Effector memory CD8-positive, alpha-beta T cell (primary cell): Measurements from ENCODE around the gene GRIA4.

Experiments
- ATAC-seq: fragments of 150-1000 bp; cut with Tn5 transposase; replicated peaks from 2 replicates; pipeline ENCODE4 v1.10.0; 2021; ENCODE audit warnings: mild to moderate bottlenecking, moderate library complexity
- DNase-seq, 3 experiments: peaks; one replicate each; pipeline ENCODE4 v3.0.0; 2021
- H3K27ac Mint-ChIP-seq, 2 donors: one replicate each; pipeline ENCODE4 v1.8.0; 2022; ENCODE audit warnings: mild to moderate bottlenecking in 2 of 2, mixed read lengths in 2 of 2, moderate library complexity in 2 of 2
- H3K27me3 Mint-ChIP-seq, 2 donors: one replicate each; pipeline ENCODE4 v1.8.0; 2022; ENCODE audit warnings: mixed read lengths in 2 of 2
- H3K36me3 Mint-ChIP-seq: one replicate; pipeline ENCODE4 v1.8.0; 2022; ENCODE audit warnings: mild to moderate bottlenecking, moderate library complexity, mixed read lengths; ENCODE audit not compliant: insufficient read depth
- H3K4me1 Mint-ChIP-seq, 2 donors: one replicate each; pipeline ENCODE4 v1.8.0; 2022; ENCODE audit warnings: low read depth in 2 of 2, mixed read lengths in 2 of 2
- H3K4me3 Mint-ChIP-seq, 2 donors: one replicate each; pipeline ENCODE4 v1.8.0; 2022; ENCODE audit warnings: mild to moderate bottlenecking in 2 of 2, mixed read lengths in 2 of 2, moderate library complexity in 2 of 2
- H3K9me3 Mint-ChIP-seq, 2 donors: one replicate each; pipeline ENCODE4 v1.8.0; 2022; ENCODE audit warnings: mixed read lengths in 2 of 2

GRIA4 gene

DNA sequence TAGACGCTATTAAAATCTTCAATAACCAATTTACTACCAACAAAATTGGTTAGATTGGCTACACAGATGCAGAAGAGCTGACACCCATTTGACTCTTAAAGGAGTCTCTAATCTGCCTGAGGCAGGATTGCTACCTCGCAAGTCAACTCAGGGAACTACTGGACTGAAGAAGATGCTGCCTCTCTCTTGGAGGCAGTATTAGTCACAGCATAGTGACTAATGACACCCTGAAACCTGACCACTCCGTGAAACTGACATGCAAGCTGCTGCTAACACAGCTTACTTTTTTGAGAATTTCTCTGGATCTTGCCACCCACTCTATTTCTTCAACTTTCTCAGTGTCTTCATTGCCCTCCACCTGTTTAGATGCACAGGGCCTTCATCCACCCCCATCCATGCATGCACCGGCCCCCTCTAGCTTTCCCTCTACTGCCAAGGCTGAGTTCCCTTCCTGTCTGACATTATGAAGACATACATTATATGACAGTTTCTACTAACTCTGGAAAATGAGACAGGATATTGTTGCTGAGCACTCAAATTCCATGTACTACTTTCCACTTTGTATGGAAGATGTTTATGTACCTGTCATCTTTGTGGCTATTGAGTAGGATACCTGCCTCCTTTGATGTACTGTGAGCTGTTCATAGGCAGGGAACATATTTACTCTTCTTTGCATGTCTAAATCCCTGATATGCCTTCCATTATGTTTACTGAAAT, 229.0 kb downstream of the GRIA4 start:
- H3K4me3 Mint-ChIP-seq: no peak overlapping the region
- H3K9me3 Mint-ChIP-seq: no peaks in the 10 kb centered on the region
- H3K4me1 Mint-ChIP-seq: no peaks in the 10 kb centered on the region
- peaks cover 0 to 11% of the 10 kb centered on the region in 2 donors for H3K27me3 Mint-ChIP-seq
- peaks cover 3% of the 10 kb centered on the region for H3K36me3 Mint-ChIP-seq
- DNase-seq (no peak), ATAC-seq (no peak)
- H3K27ac Mint-ChIP-seq: no peak overlapping the region

DNA sequence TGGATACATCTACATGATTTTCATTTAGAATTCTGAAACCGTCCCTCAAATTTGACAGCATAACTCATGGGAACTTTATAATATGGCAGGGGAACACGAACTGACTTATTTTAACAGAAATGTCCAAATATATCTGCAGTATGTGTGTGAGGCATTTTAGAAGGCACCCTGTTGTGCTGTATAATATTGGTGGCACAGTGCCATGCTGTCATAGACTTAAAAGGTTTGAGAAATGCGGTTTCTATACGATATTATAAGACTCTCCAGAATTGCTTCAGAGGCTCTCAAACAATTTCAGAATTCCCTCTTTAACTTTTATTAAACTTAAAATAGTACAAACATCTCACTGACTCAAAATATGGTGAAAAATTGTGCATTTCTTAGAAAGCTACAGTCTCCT, 230.5 kb downstream of the GRIA4 start:
- no peaks in the 10 kb centered on the region for H3K4me1 Mint-ChIP-seq
- DNase-seq: no peak
- no peaks in the 10 kb centered on the region for H3K9me3 Mint-ChIP-seq
- H3K4me3 Mint-ChIP-seq: no peak overlapping the region
- H3K27ac Mint-ChIP-seq: no peak overlapping the region
- H3K27me3 Mint-ChIP-seq: peaks cover 4 to 17% of the 10 kb centered on the region in 2 donors
- peaks cover 3% of the 10 kb centered on the region for H3K36me3 Mint-ChIP-seq
- no peak for ATAC-seq

DNA sequence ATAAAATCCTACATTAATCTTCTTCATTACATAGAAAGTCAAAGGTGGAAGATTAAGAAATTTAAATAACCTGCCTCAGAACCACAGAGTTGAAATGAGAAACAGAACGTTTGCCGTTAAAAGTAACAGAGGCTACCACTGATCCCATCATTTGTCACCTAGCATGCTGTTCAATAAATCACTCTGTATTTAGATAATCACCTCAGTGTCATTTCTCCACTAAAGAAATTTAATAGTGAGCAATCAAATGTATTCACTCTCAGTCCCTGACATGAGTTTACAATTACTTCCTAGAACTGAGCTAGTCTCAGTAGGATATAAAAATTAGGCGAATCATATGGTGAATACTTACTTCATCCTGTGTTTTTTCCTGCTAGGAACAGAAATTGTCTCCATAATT, 242.5 kb downstream of the GRIA4 start:
- Mint-ChIP-seq H3K27ac (no peak overlapping the region), H3K36me3 (no peaks in the 10 kb centered on the region), H3K4me3 (no peak overlapping the region), H3K27me3 (peaks cover 0 to 11% of the 10 kb centered on the region in 2 donors), H3K9me3 (no peaks in the 10 kb centered on the region), H3K4me1 (no peaks in the 10 kb centered on the region)
- no peak for ATAC-seq
- DNase-seq: no peak

DNA sequence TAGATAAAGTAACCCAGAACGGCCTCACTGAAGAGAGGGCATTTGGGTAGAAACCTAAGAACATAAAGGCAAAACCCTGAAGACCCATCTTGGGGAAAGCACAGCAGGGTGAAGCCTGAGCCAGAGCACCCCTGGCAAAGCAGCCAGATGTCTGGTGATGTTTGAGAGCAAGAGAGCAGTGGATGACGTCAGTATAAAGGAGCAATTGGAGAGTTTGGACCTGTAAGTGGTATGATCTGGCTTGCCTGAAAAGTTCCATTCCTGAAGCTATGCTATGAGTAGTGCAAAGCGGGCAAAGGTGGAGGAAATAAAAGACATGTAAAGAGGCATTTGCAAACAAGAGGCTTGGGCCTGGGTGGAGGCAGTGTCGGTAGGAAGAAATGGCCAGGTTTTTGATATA, 244.4 kb downstream of the GRIA4 start:
- Mint-ChIP-seq H3K27me3 (peaks cover 0 to 11% of the 10 kb centered on the region in 2 donors), H3K9me3 (no peaks in the 10 kb centered on the region), H3K36me3 (no peaks in the 10 kb centered on the region), H3K4me1 (no peaks in the 10 kb centered on the region), H3K4me3 (no peak overlapping the region), H3K27ac (no peak overlapping the region)
- DNase-seq (no peak), ATAC-seq (no peak)

DNA sequence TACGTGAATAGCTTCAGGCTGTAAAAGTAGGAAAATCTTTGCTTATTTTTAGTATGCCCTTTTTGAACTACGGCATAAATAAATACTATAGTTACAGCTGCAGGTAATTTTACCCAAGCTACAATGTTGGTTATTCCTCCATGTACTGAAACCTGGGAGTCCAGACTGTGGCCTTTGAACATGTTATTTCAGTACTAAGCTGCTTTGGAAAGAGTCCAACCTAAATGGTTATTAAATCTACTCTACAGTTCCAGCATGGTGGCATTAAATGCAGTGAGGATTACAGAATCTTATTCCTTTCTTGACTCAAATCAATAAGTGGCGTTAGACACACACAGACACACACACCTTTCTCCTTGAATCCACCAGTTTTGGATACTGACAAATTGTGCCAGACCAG, 247.1 kb downstream of the GRIA4 start:
- H3K4me1 Mint-ChIP-seq: no peaks in the 10 kb centered on the region
- no peak for DNase-seq
- ATAC-seq: no peak
- no peak overlapping the region for H3K27ac Mint-ChIP-seq
- H3K4me3 Mint-ChIP-seq: no peak overlapping the region
- H3K36me3 Mint-ChIP-seq: no peaks in the 10 kb centered on the region
- no peaks in the 10 kb centered on the region for H3K9me3 Mint-ChIP-seq
- H3K27me3 Mint-ChIP-seq: peaks cover 0 to 11% of the 10 kb centered on the region in 2 donors

DNA sequence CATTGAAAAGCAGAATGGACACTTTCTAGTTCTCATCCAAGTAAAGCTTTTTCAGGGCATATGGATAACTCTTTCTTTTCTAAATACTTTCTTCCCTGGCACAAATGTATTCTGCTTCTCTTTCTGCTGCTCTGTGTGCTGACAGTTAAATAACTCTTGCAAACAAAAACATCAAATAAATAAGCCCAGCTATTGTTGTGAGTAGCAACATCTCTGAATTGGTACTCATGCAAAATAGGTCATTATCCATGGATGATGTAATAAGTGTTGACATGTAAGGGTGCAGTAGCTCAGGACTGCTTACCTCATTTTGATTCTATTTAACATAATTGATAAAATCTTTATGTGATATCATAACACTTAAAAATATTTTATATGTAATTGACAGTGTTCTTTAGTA, 247.9 kb downstream of the GRIA4 start:
- no peak for ATAC-seq
- Mint-ChIP-seq H3K27me3 (peaks cover 0 to 11% of the 10 kb centered on the region in 2 donors), H3K9me3 (no peaks in the 10 kb centered on the region), H3K4me1 (no peaks in the 10 kb centered on the region), H3K27ac (no peak overlapping the region), H3K4me3 (no peak overlapping the region), H3K36me3 (no peaks in the 10 kb centered on the region)
- DNase-seq: no peak

DNA sequence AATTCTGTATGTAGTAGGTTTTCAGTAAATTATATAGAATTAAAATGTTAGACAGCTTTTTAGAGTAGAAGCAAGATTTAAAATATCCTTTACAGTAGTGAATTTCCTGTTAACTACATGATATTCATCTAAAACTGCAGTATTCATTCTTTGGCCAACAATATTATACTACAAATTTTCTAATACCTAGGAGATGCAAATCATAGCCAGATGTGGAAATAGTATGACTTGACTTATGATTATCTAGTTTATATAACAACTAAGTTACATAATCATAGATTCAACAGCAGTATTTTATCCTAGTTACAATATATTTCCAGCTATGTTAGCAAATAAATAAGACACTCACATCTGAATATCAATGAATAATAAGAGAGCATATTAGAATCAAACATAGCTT, 249.0 kb downstream of the GRIA4 start:
- no peaks in the 10 kb centered on the region for H3K9me3 Mint-ChIP-seq
- DNase-seq: no peak
- H3K27me3 Mint-ChIP-seq: peaks cover 0 to 8% of the 10 kb centered on the region in 2 donors
- no peaks in the 10 kb centered on the region for H3K4me1 Mint-ChIP-seq
- no peak overlapping the region for H3K27ac Mint-ChIP-seq
- no peak overlapping the region for H3K4me3 Mint-ChIP-seq
- no peak for ATAC-seq
- H3K36me3 Mint-ChIP-seq: no peaks in the 10 kb centered on the region

DNA sequence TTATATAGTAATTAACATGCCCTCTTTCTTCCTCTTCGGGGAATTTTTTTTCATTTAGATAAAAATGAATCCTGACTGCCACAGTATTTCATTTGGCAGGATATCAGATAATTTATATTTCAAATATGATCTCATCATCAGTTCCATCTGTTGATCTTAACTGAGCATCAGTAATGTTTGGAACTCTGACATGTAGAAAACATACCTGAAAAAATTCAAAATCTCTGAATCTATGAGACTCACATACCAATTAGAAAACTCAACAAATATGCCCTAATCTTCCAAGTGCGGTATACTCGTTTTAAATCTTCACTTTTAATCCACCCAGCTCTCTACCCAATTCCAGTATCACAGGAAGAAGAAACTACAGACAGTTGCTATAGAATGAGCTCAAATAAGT, 250.2 kb downstream of the GRIA4 start:
- no peak overlapping the region for H3K27ac Mint-ChIP-seq
- no peaks in the 10 kb centered on the region for H3K36me3 Mint-ChIP-seq

DNA sequence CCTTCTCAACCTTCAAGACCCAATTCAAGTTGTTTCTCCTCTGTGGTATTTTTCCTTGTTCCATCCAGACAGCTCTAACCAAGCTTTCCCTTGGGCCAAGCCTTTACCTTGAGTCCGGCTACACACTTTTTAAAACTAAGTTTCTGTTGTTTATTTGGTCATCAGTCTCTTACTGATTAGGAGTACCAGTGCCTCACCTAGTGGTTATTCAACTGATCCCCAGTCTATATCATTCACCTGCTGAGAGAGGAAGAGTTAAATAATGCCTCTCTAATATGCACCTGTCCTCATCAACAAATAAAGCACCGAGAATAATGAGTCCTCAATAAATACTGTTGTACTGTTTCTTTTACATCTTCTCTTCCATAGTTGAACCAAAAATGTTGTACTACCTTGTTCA, 251.4 kb downstream of the GRIA4 start:
- H3K36me3 Mint-ChIP-seq: no peaks in the 10 kb centered on the region
- no peak overlapping the region for H3K27ac Mint-ChIP-seq
- no peak for DNase-seq
- ATAC-seq: no peak
- no peaks in the 10 kb centered on the region for H3K27me3 Mint-ChIP-seq
- no peak overlapping the region for H3K4me3 Mint-ChIP-seq
- H3K9me3 Mint-ChIP-seq: no peaks in the 10 kb centered on the region
- no peaks in the 10 kb centered on the region for H3K4me1 Mint-ChIP-seq

More for the DNA sequence above, 250.2 kb downstream of the GRIA4 start:
- Mint-ChIP-seq H3K4me3 (no peak overlapping the region), H3K27me3 (no peaks in the 10 kb centered on the region), H3K9me3 (no peaks in the 10 kb centered on the region), H3K4me1 (no peaks in the 10 kb centered on the region)
- DNase-seq: no peak
- no peak for ATAC-seq

DNA sequence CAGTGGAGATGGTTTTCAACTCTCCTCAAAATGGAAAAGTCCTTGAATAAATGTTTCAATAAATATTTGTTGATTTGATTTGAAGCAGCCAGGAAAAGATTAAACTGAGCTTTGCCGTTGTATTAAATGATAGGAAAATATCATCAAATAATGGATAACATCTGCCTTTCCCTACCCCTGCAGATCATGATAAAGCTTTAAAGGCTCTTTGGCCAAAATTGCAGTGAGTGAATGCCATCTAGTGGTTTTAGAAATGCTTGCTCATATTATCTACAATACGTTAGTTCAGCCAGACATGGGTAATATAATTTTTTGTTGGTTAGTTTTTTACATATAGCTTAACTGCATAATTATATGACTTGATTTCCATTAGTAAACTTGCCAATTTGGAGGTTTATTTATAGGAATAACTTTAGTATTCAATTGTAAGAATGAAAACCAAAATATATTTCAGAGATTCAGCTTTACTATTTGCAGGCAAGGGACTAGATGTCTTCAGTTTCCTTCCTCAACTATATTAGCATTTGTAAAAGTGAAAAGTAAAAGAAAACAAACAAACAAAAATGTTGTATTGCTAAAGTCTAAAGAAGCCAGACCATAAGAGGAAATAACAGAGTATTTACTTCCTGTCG, 253.0 kb downstream of the GRIA4 start:
- no peaks in the 10 kb centered on the region for H3K36me3 Mint-ChIP-seq
- DNase-seq (no peak), ATAC-seq (no peak)
- no peaks in the 10 kb centered on the region for H3K4me1 Mint-ChIP-seq
- no peak overlapping the region for H3K27ac Mint-ChIP-seq
- no peak overlapping the region for H3K4me3 Mint-ChIP-seq
- no peaks in the 10 kb centered on the region for H3K9me3 Mint-ChIP-seq
- H3K27me3 Mint-ChIP-seq: peaks cover 12 to 13% of the 10 kb centered on the region in 2 donors

DNA sequence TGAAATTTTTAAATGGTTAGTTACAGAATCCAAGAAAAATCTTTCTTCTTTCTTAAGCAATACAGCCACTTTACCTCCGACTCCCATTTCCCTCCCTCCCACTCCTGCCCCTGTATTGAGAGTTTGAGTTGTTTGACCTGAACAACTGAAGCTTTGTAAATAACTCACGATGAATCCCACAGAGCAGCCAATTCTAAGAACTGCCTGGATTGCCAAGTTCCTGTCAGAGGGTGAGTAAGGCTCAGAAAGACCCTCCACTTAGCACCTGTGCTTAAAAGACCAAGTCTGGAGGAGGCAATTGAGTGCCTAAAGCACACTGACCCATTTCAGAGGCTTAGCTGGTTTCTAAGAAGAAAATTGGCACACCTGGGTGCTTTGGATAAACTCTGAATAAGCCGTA, 253.7 kb downstream of the GRIA4 start:
- Mint-ChIP-seq H3K9me3 (no peaks in the 10 kb centered on the region), H3K4me3 (no peak overlapping the region), H3K27me3 (peaks cover 12 to 13% of the 10 kb centered on the region in 2 donors), H3K27ac (no peak overlapping the region), H3K36me3 (no peaks in the 10 kb centered on the region), H3K4me1 (no peaks in the 10 kb centered on the region)
- DNase-seq (no peak), ATAC-seq (no peak)

DNA sequence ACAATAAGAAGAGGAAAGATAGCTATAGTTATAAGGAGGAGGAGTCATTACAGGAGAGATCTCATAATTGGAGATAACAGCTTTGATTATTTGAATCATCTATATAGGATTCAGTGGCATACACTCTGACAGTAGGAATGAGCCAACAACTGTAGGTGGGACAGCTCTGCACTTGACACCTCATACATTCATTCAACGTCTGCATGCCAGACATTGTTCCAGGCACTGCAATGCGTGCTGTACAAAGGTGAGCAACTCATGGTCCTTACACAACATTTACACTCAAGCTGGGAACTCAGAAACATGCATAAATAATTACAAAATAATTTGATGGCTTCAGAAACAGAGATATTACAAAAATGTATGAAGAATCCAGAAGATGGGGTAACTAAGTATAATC, 257.9 kb downstream of the GRIA4 start:
- ATAC-seq (no peak), DNase-seq (no peak)
- Mint-ChIP-seq H3K4me1 (no peaks in the 10 kb centered on the region), H3K4me3 (no peak overlapping the region), H3K27me3 (peaks cover 12 to 13% of the 10 kb centered on the region in 2 donors), H3K9me3 (no peaks in the 10 kb centered on the region), H3K27ac (no peak overlapping the region), H3K36me3 (no peaks in the 10 kb centered on the region)

DNA sequence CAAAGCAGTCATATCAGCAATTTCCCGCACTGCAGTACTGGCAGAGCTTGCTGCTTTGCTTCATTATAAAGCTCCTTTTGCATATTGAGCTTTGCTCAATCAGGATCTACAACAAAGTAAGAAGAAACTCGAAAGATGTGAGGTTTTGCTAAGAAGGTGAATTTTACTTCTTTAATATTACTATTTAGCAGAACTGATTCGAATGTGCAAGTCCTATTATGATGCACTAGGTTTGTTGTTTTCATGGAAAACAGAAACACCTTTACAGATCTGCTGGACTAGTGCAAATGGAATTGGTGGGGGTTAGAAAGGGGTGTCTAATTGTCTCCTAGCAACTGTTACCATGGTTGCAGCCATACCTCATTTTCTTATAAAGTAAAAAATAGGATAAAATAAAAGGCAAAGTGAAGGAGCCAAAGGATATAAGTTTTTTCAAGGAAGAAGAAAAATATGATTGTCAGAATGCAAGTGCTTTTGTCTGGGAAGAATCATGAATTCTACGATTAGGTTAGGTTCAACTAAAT, 259.0 kb downstream of the GRIA4 start:
- no peak for ATAC-seq
- Mint-ChIP-seq H3K36me3 (no peaks in the 10 kb centered on the region), H3K9me3 (no peaks in the 10 kb centered on the region), H3K4me1 (no peaks in the 10 kb centered on the region), H3K4me3 (no peak overlapping the region), H3K27me3 (peaks cover 12 to 13% of the 10 kb centered on the region in 2 donors), H3K27ac (no peak overlapping the region)
- no peak for DNase-seq

DNA sequence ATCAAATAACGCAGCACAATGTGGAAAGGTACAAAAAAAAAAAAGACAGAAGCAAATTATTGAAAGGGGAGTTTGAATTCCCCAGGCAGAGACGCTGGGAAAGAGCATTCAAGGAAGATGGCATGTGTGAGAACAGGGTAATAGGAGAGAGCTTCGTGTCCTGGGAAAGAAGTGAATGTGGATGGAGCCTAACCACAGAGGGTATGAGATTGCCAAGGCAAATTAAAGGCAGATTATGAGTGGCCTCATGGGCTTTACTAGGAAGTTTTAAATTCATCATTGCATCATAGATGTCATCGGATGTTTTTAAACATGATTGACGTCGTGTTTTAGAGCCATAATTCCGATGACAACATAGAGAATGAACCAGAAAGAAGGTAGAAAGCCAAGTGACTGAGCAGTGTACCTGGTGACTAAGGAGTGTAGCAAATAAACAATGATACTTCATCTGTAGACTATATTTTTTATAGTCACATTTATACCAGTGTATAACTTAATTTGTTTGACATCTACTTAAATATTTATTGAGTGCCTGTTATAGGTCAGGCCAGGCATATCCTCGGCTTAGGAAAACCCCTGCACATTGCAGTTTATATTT, 260.7 kb downstream of the GRIA4 start:
- no peak overlapping the region for H3K27ac Mint-ChIP-seq
- no peak overlapping the region for H3K4me3 Mint-ChIP-seq
- peaks cover 12 to 13% of the 10 kb centered on the region in 2 donors for H3K27me3 Mint-ChIP-seq

More for the DNA sequence above, 260.7 kb downstream of the GRIA4 start:
- Mint-ChIP-seq H3K36me3 (no peaks in the 10 kb centered on the region), H3K4me1 (no peaks in the 10 kb centered on the region), H3K9me3 (peaks cover 0 to 2% of the 10 kb centered on the region in 2 donors)
- ATAC-seq (no peak), DNase-seq (no peak)
